ENCODE results near the gene ATOH8. TPM values are rescaled to one million over a fixed set of nuclear protein-coding genes. Genes with fewer than 3 reads are reported as not detected.

ATOH8 gene
- total RNA-seq, 1 donor from 2014 or later: 1.9 TPM

- peaks cover 5% of the 10 kb centered on the region for H3K4me1 ChIP-seq (ENCODE audit: insufficient read depth, low read length)
- Mint-ChIP-seq H3K4me3 (ENCODE audit: unreplicated experiment) (no peak overlapping the region), H3K27ac (ENCODE audit: unreplicated experiment) (no peak overlapping the region), H3K9me3 (ENCODE audit: unreplicated experiment) (no peaks in the 10 kb centered on the region), H3K4me1 (ENCODE audit: low read depth, unreplicated experiment) (no peaks in the 10 kb centered on the region), H3K27me3 (ENCODE audit: low read depth, unreplicated experiment) (peaks cover 50% of the 10 kb centered on the region), H3K36me3 (ENCODE audit: low read depth, unreplicated experiment) (no peaks in the 10 kb centered on the region)
- H3K9me3 ChIP-seq (ENCODE audit: insufficient read depth, low read depth, low read length): no peaks in the 10 kb centered on the region
- H3K4me2 ChIP-seq (ENCODE audit: low read length): no peak overlapping the region
- no peak overlapping the region for H3K27ac ChIP-seq (ENCODE audit: low read depth, low read length)
- no peaks in the 10 kb centered on the region for H3K27me3 ChIP-seq (ENCODE audit: insufficient read depth, low read length)
- H3K4me3 ChIP-seq (ENCODE audit: insufficient read depth, low read depth, low read length): no peak overlapping the region
- no peak overlapping the region for H2AFZ ChIP-seq (ENCODE audit: low read depth, low read length)
- FAIRE-seq (no peak), DNase-seq (ENCODE audit: low read depth) (no peak)
- no peaks in the 10 kb centered on the region for H3K79me2 ChIP-seq (ENCODE audit: insufficient read depth, low read length)
- H4K20me1 ChIP-seq (ENCODE audit: insufficient read depth, low read length): no peaks in the 10 kb centered on the region
- no peak overlapping the region for H3K9ac ChIP-seq (ENCODE audit: low read length)
- no peak for TF ChIP-seq EZH2 (IDR thresholded peaks at IDR 0.05; ENCODE audit: insufficient read depth, low read length)
- no peak for TF ChIP-seq CTCF (IDR thresholded peaks at IDR 0.05; ENCODE audit: insufficient read depth, low read depth, low read length)
- H3K36me3 ChIP-seq (ENCODE audit: insufficient read depth, low read length): no peaks in the 10 kb centered on the region
Observed at GRCh38 chr2:85812094-85812735, 58.4 kb downstream of the ATOH8 start.

DNA sequence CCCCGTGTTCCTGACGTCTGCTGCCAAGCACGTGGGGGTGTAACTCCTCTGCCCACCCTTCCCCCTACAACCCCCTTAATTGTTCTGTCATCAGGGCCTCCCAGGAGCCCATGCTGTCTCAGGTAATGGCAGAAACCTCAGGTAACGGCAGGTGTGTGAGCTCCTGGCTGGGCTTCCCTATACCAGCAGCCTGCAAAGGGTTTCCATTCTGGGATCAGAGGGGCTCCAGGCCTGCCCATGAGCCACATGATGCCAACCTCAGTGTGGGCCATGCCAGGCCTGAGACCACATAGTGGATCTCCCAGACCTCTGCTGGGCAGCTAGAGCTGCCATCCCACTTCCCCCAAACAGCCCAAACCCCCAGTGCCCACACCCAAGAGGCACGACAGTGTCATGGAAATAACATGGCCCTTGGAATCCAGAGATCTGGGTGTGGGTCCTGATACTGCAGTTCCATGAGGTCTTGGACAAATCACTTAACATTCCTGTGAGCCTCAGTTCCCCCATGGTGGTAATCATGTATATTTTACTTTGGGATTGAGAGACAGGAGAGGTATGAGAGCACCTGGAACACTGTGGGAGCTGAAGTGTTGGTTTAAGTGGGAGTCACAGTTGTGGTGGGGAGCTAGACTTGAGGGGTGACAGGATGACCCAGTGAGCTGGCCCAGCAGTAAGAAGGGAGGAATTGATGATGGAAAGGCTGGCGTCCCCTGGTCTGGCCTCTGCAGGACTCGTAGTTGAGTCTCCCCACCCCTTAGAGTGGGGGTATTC lies 59.6 kb downstream of the ATOH8 start:
- no peak overlapping the region for H3K4me3 ChIP-seq (ENCODE audit: insufficient read depth, low read depth, low read length)
- no peaks in the 10 kb centered on the region for H3K9me3 Mint-ChIP-seq (ENCODE audit: unreplicated experiment)
- no peak overlapping the region for H3K27ac ChIP-seq (ENCODE audit: low read depth, low read length)
- no peak for TF ChIP-seq CTCF (IDR thresholded peaks at IDR 0.05; ENCODE audit: insufficient read depth, low read depth, low read length)
- TF ChIP-seq EZH2 (IDR thresholded peaks at IDR 0.05; ENCODE audit: insufficient read depth, low read length): no peak
- H4K20me1 ChIP-seq (ENCODE audit: insufficient read depth, low read length): no peaks in the 10 kb centered on the region
- no peak for FAIRE-seq
- no peaks in the 10 kb centered on the region for H3K79me2 ChIP-seq (ENCODE audit: insufficient read depth, low read length)
- H3K4me2 ChIP-seq (ENCODE audit: low read length): no peak overlapping the region
- no peaks in the 10 kb centered on the region for H3K36me3 ChIP-seq (ENCODE audit: insufficient read depth, low read length)
- H3K4me3 Mint-ChIP-seq (ENCODE audit: unreplicated experiment): no peak overlapping the region
- H3K27me3 ChIP-seq (ENCODE audit: insufficient read depth, low read length): no peaks in the 10 kb centered on the region
- peaks cover 51% of the 10 kb centered on the region for H3K27me3 Mint-ChIP-seq (ENCODE audit: low read depth, unreplicated experiment)
- no peaks in the 10 kb centered on the region for H3K4me1 Mint-ChIP-seq (ENCODE audit: low read depth, unreplicated experiment)
- H3K4me1 ChIP-seq (ENCODE audit: insufficient read depth, low read length): peaks cover 5% of the 10 kb centered on the region
- H2AFZ ChIP-seq (ENCODE audit: low read depth, low read length): no peak overlapping the region
- no peaks in the 10 kb centered on the region for H3K36me3 Mint-ChIP-seq (ENCODE audit: low read depth, unreplicated experiment)
- no peak overlapping the region for H3K27ac Mint-ChIP-seq (ENCODE audit: unreplicated experiment)
- no peak for DNase-seq (ENCODE audit: low read depth)
- no peak overlapping the region for H3K9ac ChIP-seq (ENCODE audit: low read length)
- no peaks in the 10 kb centered on the region for H3K9me3 ChIP-seq (ENCODE audit: insufficient read depth, low read depth, low read length)
